Activated CD8-positive, alpha-beta memory T cell treated with anti-CD3 and anti-CD28 coated beads for 36 hours (primary cell): ENCODE measurements around the gene OR52N4. TPM values are rescaled to one million over a fixed set of nuclear protein-coding genes. Genes with fewer than 3 reads are reported as not detected.

Source experiments
- total RNA-seq, 2 experiments: library from RNA; stranded (reverse); gene quantifications; one replicate each; pipeline ENCODE4 v1.2.3, GENCODE V29; 2021

OR52N4 gene
- total RNA-seq, 2 experiments from 2014 or later = 0.21 TPM; not detected in 1

Other genes starting within 250 kb of the OR52N4 start
- gene UBQLN3, start 244.3 kb upstream of the OR52N4 start, total RNA-seq = not detected
- gene UBQLNL, start 237.5 kb upstream of the OR52N4 start, total RNA-seq = under 1 TPM in 1 of 2 experiments, not detected in 1; 0.10 TPM
- gene OR52H1, start 205.7 kb upstream of the OR52N4 start, total RNA-seq = not detected
- gene OR52B6, start 173.4 kb upstream of the OR52N4 start, total RNA-seq = not detected
- under 1 TPM; 0.23 to 0.44 TPM for gene TRIM6, start 157.6 kb upstream of the OR52N4 start, total RNA-seq
- gene TRIM34, start 129.2 kb upstream of the OR52N4 start, total RNA-seq = 1 to 10 TPM; 3.6 to 4.8 TPM
- 1 to 10 TPM; 5.6 to 6.1 TPM for gene TRIM5, start 69.2 kb upstream of the OR52N4 start, total RNA-seq
- 10 to 100 TPM; 67.9 to 68.5 TPM for gene TRIM22, start 64.5 kb upstream of the OR52N4 start, total RNA-seq
- gene OR56B1, start 17.8 kb upstream of the OR52N4 start, total RNA-seq = not detected
- not detected for gene OR52N5, start 29.1 kb downstream of the OR52N4 start, total RNA-seq
- not detected for gene OR52N1, start 37.0 kb downstream of the OR52N4 start, total RNA-seq
- gene OR52N2, start 54.7 kb downstream of the OR52N4 start, total RNA-seq = not detected
- not detected for gene OR52E6, start 87.7 kb downstream of the OR52N4 start, total RNA-seq
- gene OR52E8, start 103.4 kb downstream of the OR52N4 start, total RNA-seq = not detected
- gene OR52E4, start 126.4 kb downstream of the OR52N4 start, total RNA-seq = not detected
- not detected for gene OR52E5, start 139.0 kb downstream of the OR52N4 start, total RNA-seq
- gene OR56A3, start 188.0 kb downstream of the OR52N4 start, total RNA-seq = not detected
- not detected for gene OR56A5, start 214.3 kb downstream of the OR52N4 start, total RNA-seq
- gene OR52L1, start 232.7 kb downstream of the OR52N4 start, total RNA-seq = not detected